CD14-positive monocyte (primary cell): Measurements from ENCODE around the gene MISP3. TPM values are rescaled to one million over a fixed set of nuclear protein-coding genes. Genes with fewer than 3 reads are reported as not detected.
A peak's percentile ranks its signal among the peaks of the same experiment; 100 is the strongest.

Experiments
- DNase-seq, 3 donors: peaks; one replicate each; pipeline ENCODE4 v3.0.0-alpha.2; 2011 to 2022
- H2AFZ ChIP-seq: 2 replicates; pipeline ENCODE4 v1.6.0; 2012; ENCODE audit warnings: mild to moderate bottlenecking, low read depth, low read length, inconsistent platforms; ENCODE audit not compliant: insufficient read depth, poor library complexity, severe bottlenecking
- H3K27ac ChIP-seq, 2 donors: 1 replicate in 1 of 2; 2 replicates in 1 of 2; pipeline ENCODE4 v1.5.1; 2012 to 2013; ENCODE audit warnings: low read length in 2 of 2, control low read depth in 1 of 2, inconsistent platforms in 1 of 2, low read depth in 1 of 2, mild to moderate bottlenecking in 1 of 2
- H3K27me3 ChIP-seq, 2 donors: one replicate each; pipeline versions ENCODE4 v1.6.0 to v1.6.1; 2011 to 2013; ENCODE audit warnings: low read length in 2 of 2; ENCODE audit not compliant: control insufficient read depth in 2 of 2, insufficient read depth in 2 of 2
- H3K36me3 ChIP-seq, 2 donors: replicated peaks in 1 of 2; 1 replicate in 1 of 2; 2 replicates in 1 of 2; pipeline versions ENCODE4 v1.5.1 to v1.6.1; 2012 to 2013; ENCODE audit warnings: low read length in 2 of 2, control low read depth in 1 of 2, inconsistent platforms in 1 of 2, mild to moderate bottlenecking in 1 of 2; ENCODE audit not compliant: insufficient read depth in 2 of 2, control insufficient read depth in 1 of 2
- H3K4me1 ChIP-seq, 2 donors: 1 replicate in 1 of 2; 2 replicates in 1 of 2; pipeline versions ENCODE4 v1.5.1 to v1.6.1; 2012 to 2013; ENCODE audit warnings: low read length in 2 of 2, control low read depth in 1 of 2, inconsistent platforms in 1 of 2, mild to moderate bottlenecking in 1 of 2, moderate library complexity in 1 of 2; ENCODE audit not compliant: insufficient read depth in 2 of 2, control insufficient read depth in 1 of 2
- H3K4me2 ChIP-seq: replicated peaks from 2 replicates; pipeline ENCODE3; 2012; ENCODE audit warnings: low read length, moderate library complexity, mild to moderate bottlenecking; ENCODE audit not compliant: poor library complexity, severe bottlenecking; ENCODE audit errors: extremely low read depth
- H3K4me3 ChIP-seq, 3 experiments: fragments of 200-600 bp in 1 of 3; sonication (generic) in 1 of 3; replicated peaks in 1 of 3; 1 replicate in 2 of 3; 2 replicates in 1 of 3; pipeline ENCODE4 v1.5.1; 2011 to 2013; ENCODE audit warnings: low read length in 3 of 3, mild to moderate bottlenecking in 3 of 3, control low read depth in 2 of 3, low read depth in 2 of 3, inconsistent platforms in 1 of 3, moderate library complexity in 1 of 3
- H3K79me2 ChIP-seq: 2 replicates; pipeline ENCODE4 v1.6.0; 2012; ENCODE audit warnings: mild to moderate bottlenecking, control low read depth, inconsistent platforms, low read length, moderate library complexity; ENCODE audit not compliant: insufficient read depth
- H3K9ac ChIP-seq: 2 replicates; pipeline ENCODE4 v1.6.0; 2017; ENCODE audit warnings: low read length, mild to moderate bottlenecking; ENCODE audit not compliant: insufficient read depth, poor library complexity, severe bottlenecking
- H3K9me3 ChIP-seq, 2 donors: replicated peaks in 1 of 2; 1 replicate in 1 of 2; 2 replicates in 1 of 2; pipeline versions ENCODE4 v1.5.1 to v1.6.1; 2012 to 2013; ENCODE audit warnings: low read length in 2 of 2, control low read depth in 1 of 2; ENCODE audit not compliant: control insufficient read depth in 1 of 2, insufficient read depth in 1 of 2
- H4K20me1 ChIP-seq: 2 replicates; pipeline ENCODE4 v1.6.0; 2012; ENCODE audit warnings: mild to moderate bottlenecking, low read length, control low read depth, moderate library complexity; ENCODE audit not compliant: insufficient read depth
- H3K27ac Mint-ChIP-seq, 7 donors: one replicate each; pipeline ENCODE4 v1.8.0; 2020; ENCODE audit warnings: mild to moderate bottlenecking in 7 of 7, mixed read lengths in 7 of 7, moderate library complexity in 6 of 7, inconsistent platforms in 2 of 7
- H3K27me3 Mint-ChIP-seq, 3 donors: one replicate each; pipeline ENCODE4 v1.8.0; 2021 to 2022; ENCODE audit warnings: low read depth in 3 of 3, mild to moderate bottlenecking in 3 of 3, mixed read lengths in 3 of 3, moderate library complexity in 3 of 3, inconsistent platforms in 1 of 3
- H3K36me3 Mint-ChIP-seq, 2 donors: one replicate each; pipeline ENCODE4 v1.8.0; 2020; ENCODE audit warnings: mixed read lengths in 2 of 2, inconsistent platforms in 1 of 2, mild to moderate bottlenecking in 1 of 2
- H3K4me1 Mint-ChIP-seq: one replicate; pipeline ENCODE4 v1.8.0; 2020; ENCODE audit warnings: mild to moderate bottlenecking, mixed read lengths
- H3K4me3 Mint-ChIP-seq, 2 donors: one replicate each; pipeline ENCODE4 v1.8.0; 2020; ENCODE audit warnings: mild to moderate bottlenecking in 2 of 2, mixed read lengths in 2 of 2, moderate library complexity in 1 of 2
- H3K9me3 Mint-ChIP-seq, 7 donors: one replicate each; pipeline ENCODE4 v1.8.0; 2020 to 2022; ENCODE audit warnings: mixed read lengths in 7 of 7, mild to moderate bottlenecking in 6 of 7, moderate library complexity in 6 of 7, inconsistent platforms in 2 of 7
- WGBS: methylation state at CpG from one replicate; pipeline ENCODE4 v1.1.5; 2013; ENCODE audit warnings: missing lambda C conversion rate; ENCODE audit not compliant: insufficient coverage; 5-methylcytosine and 5-hydroxymethylcytosine counted together
- intact Hi-C, 2 donors: fragments of 100-400 bp; cut with micrococcal nuclease; formaldehyde crosslinking; loops; one replicate each; pipeline versions ENCODE4 v1.15.0 to v1.15.1; 2023
- polyA plus RNA-seq, 3 donors: library from polyadenylated mRNA; depleted of rRNA in 1 of 3; unstranded in 2 of 3; stranded (reverse) in 1 of 3; fragments of 300-500 nt in 2 of 3; fragments of >200 nt in 1 of 3; fragmentation: Illumina TruSeq in 2 of 3; gene quantifications; 1 replicate in 2 of 3; 2 replicates in 1 of 3; pipeline ENCODE4 v1.2.3, GENCODE V29; 2012 to 2021
- TF ChIP-seq, protein P1 (sequence below): fragments of 200-600 bp; IDR thresholded peaks from one replicate; pipeline ENCODE4 v1.8.0; 2022; ENCODE audit warnings: antibody characterized with exemption, mild to moderate bottlenecking

The MISP3 gene
- polyA plus RNA-seq, 3 donors, result 0.42 to 0.77 (median 0.52) TPM

DNA sequence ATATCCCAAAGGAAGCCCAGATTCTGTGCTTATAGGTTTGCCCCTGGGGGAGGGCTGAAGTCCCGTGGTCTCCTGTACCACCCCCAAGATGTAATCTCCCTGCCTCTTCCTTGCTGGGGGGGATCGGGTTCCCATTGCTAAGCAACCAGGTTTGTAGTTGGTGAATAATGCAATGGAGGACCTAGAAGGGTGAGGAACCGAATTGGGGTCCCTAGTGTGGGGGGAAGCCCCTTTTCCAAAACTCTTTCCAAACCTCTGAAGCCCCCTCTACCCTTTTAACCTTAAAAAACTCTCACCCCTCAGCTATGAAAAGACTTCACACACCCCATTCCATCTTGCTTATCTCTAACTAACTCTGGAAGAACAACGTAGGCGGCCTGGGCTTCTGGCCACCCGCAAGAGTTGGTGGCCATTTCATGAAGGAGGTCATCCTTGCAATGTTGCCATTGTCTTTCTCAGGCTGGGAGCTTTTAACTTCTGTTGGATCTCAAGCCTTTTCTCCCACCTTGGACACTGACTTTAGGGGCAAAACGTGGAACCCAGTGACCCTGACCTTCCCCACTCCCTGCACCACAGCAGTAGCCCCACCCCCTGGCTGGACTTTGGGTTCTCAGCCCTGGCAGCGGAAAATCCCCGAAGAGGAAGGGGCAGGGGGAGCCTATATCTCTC is 11.4 kb upstream of the MISP3 start:
- no peak overlapping the region for H2AFZ ChIP-seq
- peaks cover 6 to 9% of the 10 kb centered on the region in 2 donors for H3K4me1 ChIP-seq
- Mint-ChIP-seq H3K9me3 (peaks cover 0 to 12% (median 1%) of the 10 kb centered on the region in 7 donors), H3K36me3 (peaks cover 4 to 7% of the 10 kb centered on the region in 2 donors), H3K27ac (no peak overlapping the region), H3K27me3 (peaks cover 41 to 60% (median 56%) of the 10 kb centered on the region in 3 donors), H3K4me1 (peaks cover 21% of the 10 kb centered on the region), H3K4me3 (no peak overlapping the region)
- H4K20me1 ChIP-seq, result no peaks in the 10 kb centered on the region
- no peaks in the 10 kb centered on the region for H3K36me3 ChIP-seq
- peaks cover 0 to 3% of the 10 kb centered on the region in 2 donors for H3K9me3 ChIP-seq
- TF ChIP-seq, protein P1, sequence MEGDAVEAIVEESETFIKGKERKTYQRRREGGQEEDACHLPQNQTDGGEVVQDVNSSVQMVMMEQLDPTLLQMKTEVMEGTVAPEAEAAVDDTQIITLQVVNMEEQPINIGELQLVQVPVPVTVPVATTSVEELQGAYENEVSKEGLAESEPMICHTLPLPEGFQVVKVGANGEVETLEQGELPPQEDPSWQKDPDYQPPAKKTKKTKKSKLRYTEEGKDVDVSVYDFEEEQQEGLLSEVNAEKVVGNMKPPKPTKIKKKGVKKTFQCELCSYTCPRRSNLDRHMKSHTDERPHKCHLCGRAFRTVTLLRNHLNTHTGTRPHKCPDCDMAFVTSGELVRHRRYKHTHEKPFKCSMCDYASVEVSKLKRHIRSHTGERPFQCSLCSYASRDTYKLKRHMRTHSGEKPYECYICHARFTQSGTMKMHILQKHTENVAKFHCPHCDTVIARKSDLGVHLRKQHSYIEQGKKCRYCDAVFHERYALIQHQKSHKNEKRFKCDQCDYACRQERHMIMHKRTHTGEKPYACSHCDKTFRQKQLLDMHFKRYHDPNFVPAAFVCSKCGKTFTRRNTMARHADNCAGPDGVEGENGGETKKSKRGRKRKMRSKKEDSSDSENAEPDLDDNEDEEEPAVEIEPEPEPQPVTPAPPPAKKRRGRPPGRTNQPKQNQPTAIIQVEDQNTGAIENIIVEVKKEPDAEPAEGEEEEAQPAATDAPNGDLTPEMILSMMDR, result no peak
- intact Hi-C loops, result no loop called here
- H3K79me2 ChIP-seq, result no peaks in the 10 kb centered on the region
- H3K4me2 ChIP-seq, result no peak overlapping the region
- no peak for DNase-seq
- 100% methylated on average over 4 of the region's 9 CpGs for WGBS
- peaks cover 16 to 47% of the 10 kb centered on the region in 2 donors for H3K27me3 ChIP-seq
- no peak overlapping the region for H3K4me3 ChIP-seq
- H3K9ac ChIP-seq, result no peak overlapping the region
- H3K27ac ChIP-seq, result no peak overlapping the region

- Histone ChIP-seq H3K9me3 (peaks cover 0 to 3% of the 10 kb centered on the region in 2 donors), H2AFZ (no peak within 1 kb of the TSS), H3K4me1 (peaks cover 6 to 9% of the 10 kb centered on the region in 2 donors), H3K4me3 (no peak within 1 kb of the TSS), H3K27me3 (peaks cover 16 to 40% of the 10 kb centered on the region in 2 donors), H3K79me2 (no peaks in the 10 kb centered on the region), H3K9ac (no peak within 1 kb of the TSS), H4K20me1 (no peaks in the 10 kb centered on the region), H3K4me2 (no peak within 1 kb of the TSS), H3K27ac (no peak within 1 kb of the TSS), H3K36me3 (no peaks in the 10 kb centered on the region)
- TF ChIP-seq, protein P1, result no peak
- DNase-seq, result no peak
- Mint-ChIP-seq H3K4me3 (no peak within 1 kb of the TSS), H3K27me3 (peaks cover 35 to 53% (median 49%) of the 10 kb centered on the region in 3 donors), H3K27ac (peak within 1 kb of the TSS in 2 of 7 donors; percentile 38 to 61), H3K9me3 (peaks cover 0 to 12% (median 1%) of the 10 kb centered on the region in 7 donors), H3K36me3 (peaks cover 4 to 5% of the 10 kb centered on the region in 2 donors), H3K4me1 (peaks cover 20% of the 10 kb centered on the region)
- intact Hi-C loops, result no loop called here
- 86% methylated on average over 13 of the region's 19 CpGs for WGBS
These were observed 10.6 kb upstream of the MISP3 start, which contains the start of gene PALM3 for GRCh38 chr19:14061751-14062557. TSS of gene PALM3 (minus strand) at chr19:14062076. CDS start at chr19:14061980, 96 bp downstream.
